GM18517 (cell line): ENCODE results near the gene TBC1D8.

Source experiments
- ATAC-seq: cut with Tn5 transposase; IDR thresholded peaks from one replicate; pipeline ENCODE4 v1.9.1; 2021; ENCODE audit warnings: mild to moderate bottlenecking, moderate library complexity; ENCODE audit not compliant: unreplicated experiment

Gene TBC1D8

DNA sequence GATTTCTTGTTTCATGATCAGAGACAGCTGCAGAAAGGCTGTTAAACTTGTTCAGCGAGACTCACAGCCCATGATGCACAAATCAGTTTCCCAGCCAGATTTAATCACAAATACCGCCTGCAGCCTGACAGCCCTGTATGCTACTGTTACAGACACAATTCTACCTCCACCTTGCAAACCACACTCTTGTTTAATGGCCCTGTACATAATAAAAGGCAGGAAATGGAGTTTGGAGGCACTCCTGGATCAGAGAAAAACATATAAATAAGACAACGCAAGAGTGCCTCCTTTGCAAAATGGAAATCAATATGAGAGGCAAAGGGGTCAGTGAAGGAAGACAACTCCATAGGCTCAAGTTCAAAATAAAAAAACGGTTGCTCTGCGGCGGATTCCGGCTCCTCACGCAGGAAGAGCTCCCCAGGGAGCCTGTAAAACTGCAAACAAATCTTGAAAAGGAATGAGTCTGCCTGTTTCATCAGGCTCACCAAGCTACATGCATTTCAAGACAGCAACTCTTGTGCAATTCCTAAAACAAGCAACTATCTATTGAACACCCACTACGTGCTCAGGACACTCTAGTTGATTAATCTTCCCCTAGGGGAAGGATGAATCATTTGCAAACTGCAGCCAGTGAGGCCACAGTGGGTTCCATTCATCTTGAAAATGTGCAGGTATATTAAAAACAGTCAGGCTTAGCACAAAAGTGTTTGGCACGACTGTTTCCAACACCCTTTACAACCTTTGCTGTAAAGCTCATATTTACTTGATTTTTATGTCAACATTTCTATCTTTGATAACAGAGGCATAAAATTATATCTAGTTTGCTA is 37.5 kb downstream of the TBC1D8 start:
- no peak for ATAC-seq

GRCh38 chr2:101112772-101113157 is 38.4 kb downstream of the TBC1D8 start:
- ATAC-seq, result no peak

GRCh38 chr2:101111917-101112771 is 39.0 kb downstream of the TBC1D8 start:
- ATAC-seq, result no peak

GRCh38 chr2:101111262-101111838 is 39.8 kb downstream of the TBC1D8 start:
- no peak for ATAC-seq

GRCh38 chr2:101109451-101110118 is 41.6 kb downstream of the TBC1D8 start:
- no peak for ATAC-seq

GRCh38 chr2:101108357-101108756 is 42.8 kb downstream of the TBC1D8 start:
- no peak for ATAC-seq

GRCh38 chr2:101107241-101107640 is 43.9 kb downstream of the TBC1D8 start:
- no peak for ATAC-seq

- no peak for ATAC-seq
Observed at GRCh38 chr2:101106453-101107181, 44.6 kb downstream of the TBC1D8 start.

GRCh38 chr2:101105654-101106053 is 45.5 kb downstream of the TBC1D8 start:
- ATAC-seq, result no peak

DNA sequence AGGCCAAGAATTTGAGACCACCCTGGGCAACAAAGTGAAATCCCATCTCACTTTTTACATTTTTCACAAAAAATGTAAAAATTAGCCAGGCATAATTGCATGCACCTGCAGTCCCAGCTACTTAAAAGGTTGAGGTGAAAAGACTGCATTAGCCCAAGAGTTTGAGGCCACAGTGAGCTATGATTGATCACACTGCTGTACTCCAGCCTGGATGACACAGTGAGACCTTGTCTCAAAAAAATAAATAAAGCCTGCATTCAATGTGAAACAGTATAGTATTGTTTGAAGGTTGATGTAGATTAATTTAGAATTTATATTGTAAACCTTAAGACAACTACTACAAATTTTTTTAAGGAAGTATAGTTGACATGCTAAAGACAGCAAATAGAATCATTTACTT is 53.5 kb downstream of the TBC1D8 start:
- no peak for ATAC-seq

DNA sequence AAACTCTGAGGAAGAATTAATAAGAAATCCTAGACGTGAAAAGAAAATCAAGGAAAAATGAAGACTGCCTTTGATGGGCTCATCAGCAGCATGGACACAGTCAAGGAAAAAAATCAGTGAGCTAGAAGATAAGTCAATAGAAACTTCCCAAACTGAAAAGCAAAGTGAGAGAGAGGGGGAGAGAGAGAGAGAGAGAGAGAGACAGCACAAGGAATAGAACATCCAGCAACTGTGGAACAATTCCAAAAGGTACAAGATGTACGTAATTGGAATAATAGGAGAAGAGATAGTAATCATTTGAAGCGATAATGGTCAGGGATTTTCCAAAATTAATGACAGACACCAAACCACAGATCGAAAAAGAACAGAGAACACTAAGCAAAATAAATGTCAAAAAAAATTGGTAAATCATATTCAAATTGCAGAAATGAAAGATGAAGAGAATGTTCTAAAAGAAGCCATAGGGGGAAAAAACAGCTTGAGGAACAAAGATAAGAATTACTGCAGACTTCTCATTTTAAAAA is 54.5 kb downstream of the TBC1D8 start:
- ATAC-seq, result no peak

- ATAC-seq, result no peak
Observed at GRCh38 chr2:101094351-101094750, 56.8 kb downstream of the TBC1D8 start.

- ATAC-seq, result no peak
Observed at GRCh38 chr2:101089942-101090799, 61.0 kb downstream of the TBC1D8 start.

GRCh38 chr2:101089419-101089818 is 61.8 kb downstream of the TBC1D8 start:
- ATAC-seq, result peak; percentile 97

DNA sequence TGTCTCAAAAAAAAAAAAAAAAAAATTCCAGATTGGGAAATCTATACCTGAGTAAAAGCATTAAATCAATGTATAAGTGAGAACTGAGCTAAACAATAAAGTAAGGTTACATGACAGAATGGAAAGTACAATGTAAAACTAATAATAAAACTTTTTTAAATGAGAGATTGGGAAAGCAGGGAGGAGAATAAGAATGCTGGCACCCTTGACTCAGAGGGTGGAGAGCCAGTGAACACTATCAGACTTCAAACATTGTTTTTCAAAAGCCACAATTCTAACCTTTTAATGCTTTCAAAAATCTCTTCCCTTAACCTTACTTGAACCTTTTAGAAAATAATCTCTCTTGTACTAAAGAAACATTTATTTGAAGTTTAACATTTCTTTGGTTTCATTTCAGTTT is 63.5 kb downstream of the TBC1D8 start:
- no peak for ATAC-seq

GRCh38 chr2:101083613-101084012 is 67.6 kb downstream of the TBC1D8 start:
- ATAC-seq, result no peak

DNA sequence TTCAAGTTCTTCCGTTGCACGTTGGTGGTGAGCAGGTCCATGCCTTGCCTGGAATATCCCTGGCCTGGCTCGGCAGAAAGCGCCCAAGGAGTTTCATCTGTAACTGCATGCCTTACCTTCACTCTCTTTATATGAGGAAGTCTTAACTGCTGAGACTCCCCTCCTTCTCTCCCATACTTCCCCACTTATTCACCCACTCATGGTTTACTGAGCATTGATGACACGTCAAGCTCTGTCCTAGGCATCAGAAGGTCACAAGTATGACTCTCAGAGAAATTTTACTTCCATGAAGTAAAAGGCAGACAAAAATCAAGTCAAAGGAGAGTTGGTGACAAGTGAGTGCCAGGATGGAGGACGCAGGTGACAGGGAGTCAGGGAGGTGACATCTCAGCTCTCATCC is 68.2 kb downstream of the TBC1D8 start:
- no peak for ATAC-seq

GRCh38 chr2:101081375-101081907 is 69.7 kb downstream of the TBC1D8 start:
- ATAC-seq, result no peak
